Karpas-422 (cell line): ENCODE results near the gene SERPINI1. TPM values are rescaled to one million over a fixed set of nuclear protein-coding genes. Genes with fewer than 3 reads are reported as not detected.
"Not testable (repeated sequence)": the region's sequence is repeated elsewhere in the genome, so short reads cannot be mapped to it uniquely, and the experiment has no call there.

Source experiments
- DNase-seq: peaks from one replicate; pipeline ENCODE4 v3.0.0-alpha.2; 2015
- H2AFZ ChIP-seq: fragments of 200-600 bp; sonication (generic); 2 replicates; pipeline ENCODE4 v1.6.1; 2014; ENCODE audit warnings: antibody characterized with exemption, low read length, mixed read lengths
- H3K27ac ChIP-seq: fragments of 200-600 bp; sonication (generic); 2 replicates; pipeline ENCODE4 v1.5.1; 2014; ENCODE audit warnings: mild to moderate bottlenecking, low read length, moderate library complexity
- H3K27me3 ChIP-seq: fragments of 200-600 bp; sonication (generic); 2 replicates; pipeline ENCODE4 v1.6.1; 2014; ENCODE audit warnings: low read length, mixed read lengths
- H3K36me3 ChIP-seq: fragments of 200-600 bp; sonication (generic); 2 replicates; pipeline ENCODE4 v1.6.1; 2014; ENCODE audit warnings: low read length, mixed read lengths; ENCODE audit not compliant: insufficient read depth
- H3K4me1 ChIP-seq: fragments of 200-600 bp; sonication (generic); 2 replicates; pipeline ENCODE4 v1.6.1; 2014; ENCODE audit warnings: mild to moderate bottlenecking, low read length, mixed read lengths
- H3K4me2 ChIP-seq: fragments of 200-600 bp; sonication (generic); 2 replicates; pipeline ENCODE4 v1.6.1; 2014; ENCODE audit warnings: low read length, low read depth, mild to moderate bottlenecking; ENCODE audit not compliant: poor library complexity, severe bottlenecking
- H3K4me3 ChIP-seq: fragments of 200-600 bp; sonication (generic); 2 replicates; pipeline ENCODE4 v1.5.1; 2014; ENCODE audit warnings: mild to moderate bottlenecking, antibody characterized with exemption, low read length, mixed read lengths
- H3K79me2 ChIP-seq: fragments of 200-600 bp; sonication (generic); 2 replicates; pipeline ENCODE4 v1.6.1; 2014; ENCODE audit warnings: mild to moderate bottlenecking, low read length, mixed read lengths
- H3K9ac ChIP-seq: fragments of 200-600 bp; sonication (generic); 2 replicates; pipeline ENCODE4 v1.6.0; 2014; ENCODE audit warnings: low read length
- H3K9me2 ChIP-seq: fragments of 200-600 bp; sonication (generic), shearing (Covaris generic); replicated peaks from 2 replicates; pipeline ENCODE4 v1.6.0; 2014; ENCODE audit warnings: mild to moderate bottlenecking, low read length, moderate library complexity; ENCODE audit not compliant: insufficient read depth
- H3K9me3 ChIP-seq: fragments of 300-700, 200-600 bp; sonication (generic); 2 replicates; pipeline ENCODE4 v1.6.1; 2014; ENCODE audit warnings: low read length, mixed read lengths
- H4K20me1 ChIP-seq: fragments of 200-600 bp; sonication (generic); 2 replicates; pipeline ENCODE4 v1.6.1; 2014; ENCODE audit warnings: mild to moderate bottlenecking, antibody characterized with exemption, low read length, low read depth; ENCODE audit not compliant: insufficient read depth
- total RNA-seq: library from RNA; depleted of rRNA; stranded (reverse); fragments of >200 nt; shearing (Covaris generic); gene quantifications from 2 replicates; pipeline ENCODE4 v1.2.3, GENCODE V29; 2014; ENCODE audit warnings: low replicate concordance

Gene SERPINI1
- total RNA-seq, 1 experiment from 2014 or later = not detected

- DNase-seq = no peak
- no peak overlapping the region for H3K9ac ChIP-seq
- H3K4me2 ChIP-seq = no peak overlapping the region
- no peaks in the 10 kb centered on the region for H3K9me2 ChIP-seq
- H3K27ac ChIP-seq = no peak overlapping the region
- no peaks in the 10 kb centered on the region for H4K20me1 ChIP-seq
- no peaks in the 10 kb centered on the region for H3K27me3 ChIP-seq
- no peak overlapping the region for H2AFZ ChIP-seq
- H3K4me3 ChIP-seq = no peak overlapping the region
- no peaks in the 10 kb centered on the region for H3K36me3 ChIP-seq
- H3K79me2 ChIP-seq = no peaks in the 10 kb centered on the region
- H3K9me3 ChIP-seq = no peaks in the 10 kb centered on the region
- no peaks in the 10 kb centered on the region for H3K4me1 ChIP-seq
Observed at GRCh38 chr3:167813169-167814123, 77.9 kb downstream of the SERPINI1 start.

- Histone ChIP-seq H3K4me1 (no peaks in the 10 kb centered on the region), H3K9me2 (no peaks in the 10 kb centered on the region), H3K27me3 (no peaks in the 10 kb centered on the region), H3K27ac (no peak overlapping the region), H3K4me2 (no peak overlapping the region), H3K9ac (no peak overlapping the region), H4K20me1 (no peaks in the 10 kb centered on the region), H2AFZ (no peak overlapping the region), H3K9me3 (no peaks in the 10 kb centered on the region), H3K4me3 (no peak overlapping the region), H3K79me2 (no peaks in the 10 kb centered on the region), H3K36me3 (no peaks in the 10 kb centered on the region)
- DNase-seq = no peak
Observed at GRCh38 chr3:167814441-167814951, 79.0 kb downstream of the SERPINI1 start.

DNA sequence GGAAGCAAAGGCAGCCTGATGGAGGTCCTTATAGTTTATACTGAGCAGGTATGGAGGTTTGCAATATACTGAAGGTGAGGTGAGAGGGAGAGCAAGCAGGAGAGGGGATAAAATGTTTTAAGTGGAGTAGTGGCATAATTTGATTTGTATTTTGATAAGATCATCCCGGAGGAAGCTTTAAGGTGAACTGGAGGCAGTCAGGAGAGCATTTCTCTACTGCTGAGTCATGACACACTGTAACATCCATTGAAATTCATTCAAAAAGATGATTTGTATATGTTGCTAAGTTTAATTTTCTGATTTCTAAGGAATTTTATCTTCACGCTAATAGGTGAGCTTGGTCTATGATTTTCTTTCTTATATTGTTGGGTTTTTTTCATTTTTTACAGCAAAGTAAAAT lies 81.4 kb downstream of the SERPINI1 start:
- no peaks in the 10 kb centered on the region for H4K20me1 ChIP-seq
- no peaks in the 10 kb centered on the region for H3K27me3 ChIP-seq
- H3K4me1 ChIP-seq = no peaks in the 10 kb centered on the region
- no peak overlapping the region for H3K9ac ChIP-seq
- H3K4me2 ChIP-seq = no peak overlapping the region
- H3K36me3 ChIP-seq = no peaks in the 10 kb centered on the region
- no peaks in the 10 kb centered on the region for H3K9me2 ChIP-seq
- no peak overlapping the region for H3K4me3 ChIP-seq
- H3K9me3 ChIP-seq = no peaks in the 10 kb centered on the region
- no peak overlapping the region for H2AFZ ChIP-seq
- H3K79me2 ChIP-seq = no peaks in the 10 kb centered on the region
- DNase-seq = no peak
- H3K27ac ChIP-seq = no peak overlapping the region

DNA sequence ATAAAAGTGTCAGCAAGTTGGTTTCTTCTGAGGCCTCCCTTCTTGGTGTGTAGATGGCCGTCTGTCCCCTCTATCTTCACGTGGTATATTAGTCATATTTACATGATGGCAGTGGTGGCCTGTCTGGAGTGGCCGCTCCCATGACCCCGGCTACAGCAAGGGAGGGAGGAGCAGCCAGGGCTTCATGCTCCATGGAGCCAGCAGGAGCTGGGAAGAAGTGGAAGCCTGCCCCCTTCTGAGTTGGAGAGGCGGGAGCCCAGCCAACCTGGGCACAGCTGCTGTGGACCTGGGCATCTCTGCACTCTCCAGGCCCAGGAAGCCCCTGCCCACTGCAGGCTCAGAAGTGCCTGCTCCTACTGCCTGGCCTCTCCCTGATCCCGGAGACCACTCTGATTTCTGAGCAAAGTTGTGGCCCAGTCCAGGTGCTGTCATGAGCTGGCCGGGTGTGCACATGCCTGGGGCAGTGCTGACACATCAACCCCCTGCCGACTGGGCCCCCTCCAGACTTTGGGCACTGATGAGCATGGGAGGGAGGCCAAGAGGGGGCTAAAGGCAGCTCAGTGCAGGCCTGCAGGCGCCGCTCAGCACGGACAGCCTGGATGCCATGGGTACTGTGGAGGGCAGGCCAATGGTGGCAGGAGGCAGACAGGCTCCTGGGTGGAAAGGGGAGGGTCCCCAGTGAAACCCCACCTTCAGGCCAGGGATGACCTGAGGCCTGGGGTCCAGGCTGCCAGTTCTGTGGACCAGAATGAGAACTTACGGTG lies 84.8 kb downstream of the SERPINI1 start:
- no peaks in the 10 kb centered on the region for H3K4me1 ChIP-seq
- H3K36me3 ChIP-seq = no peaks in the 10 kb centered on the region
- H3K9me3 ChIP-seq = no peaks in the 10 kb centered on the region
- H2AFZ ChIP-seq = no peak overlapping the region
- no peaks in the 10 kb centered on the region for H3K27me3 ChIP-seq
- H4K20me1 ChIP-seq = no peaks in the 10 kb centered on the region
- no peak overlapping the region for H3K27ac ChIP-seq
- DNase-seq = no peak
- no peak overlapping the region for H3K4me2 ChIP-seq
- no peaks in the 10 kb centered on the region for H3K79me2 ChIP-seq
- H3K9me2 ChIP-seq = no peaks in the 10 kb centered on the region
- H3K4me3 ChIP-seq = no peak overlapping the region
- no peak overlapping the region for H3K9ac ChIP-seq

DNA sequence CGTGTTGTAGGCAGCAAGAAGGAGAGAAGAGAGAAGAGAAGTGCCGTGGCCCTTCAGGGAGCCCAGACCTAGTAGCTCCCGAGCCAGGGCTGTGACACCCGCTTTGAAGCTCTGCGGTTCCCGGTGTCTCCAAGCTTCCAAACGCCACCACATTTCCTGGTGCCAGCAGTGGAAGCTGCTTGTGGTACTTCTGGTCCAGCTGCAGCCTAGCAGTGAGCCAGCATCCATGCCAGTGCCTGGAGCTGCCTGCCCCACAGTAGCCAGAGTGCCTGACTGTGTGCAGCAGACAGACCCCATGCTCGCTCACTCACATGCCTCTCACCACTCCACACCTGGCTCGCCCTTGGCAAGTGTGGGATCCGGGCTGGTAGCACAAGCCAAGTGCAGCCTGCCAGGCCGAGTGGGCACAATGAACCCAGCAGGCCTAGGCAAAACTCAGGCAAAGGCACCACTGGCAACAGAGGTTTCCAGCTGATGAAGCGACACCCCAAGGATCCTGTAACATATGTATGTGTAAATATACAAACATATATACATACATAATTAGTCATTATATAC lies 85.8 kb downstream of the SERPINI1 start:
- Histone ChIP-seq H3K9me3 (no peaks in the 10 kb centered on the region), H3K27me3 (no peaks in the 10 kb centered on the region), H3K79me2 (no peaks in the 10 kb centered on the region), H3K36me3 (no peaks in the 10 kb centered on the region), H3K4me3 (no peak overlapping the region), H2AFZ (no peak overlapping the region), H3K4me1 (no peaks in the 10 kb centered on the region), H3K9me2 (no peaks in the 10 kb centered on the region), H3K4me2 (no peak overlapping the region), H3K9ac (no peak overlapping the region), H4K20me1 (no peaks in the 10 kb centered on the region), H3K27ac (no peak overlapping the region)
- no peak for DNase-seq

DNA sequence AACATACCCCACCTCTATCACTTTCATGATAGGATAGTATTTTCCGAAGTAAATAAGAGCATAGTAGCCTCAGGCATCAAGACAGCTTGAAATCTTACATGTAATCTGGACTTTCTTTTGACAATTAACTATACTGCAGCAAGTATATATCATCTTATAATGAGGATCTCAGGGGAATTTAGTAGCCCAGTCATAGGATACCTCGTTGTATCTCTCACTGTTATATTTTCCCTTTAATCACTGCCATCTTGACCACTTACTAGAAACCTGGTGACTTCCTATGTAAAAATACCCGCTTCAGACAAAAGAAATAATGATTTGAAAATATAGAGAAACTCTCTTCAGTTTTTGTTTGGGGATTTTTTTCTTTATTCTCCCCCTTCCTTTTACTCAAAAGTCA lies 88.2 kb downstream of the SERPINI1 start:
- H3K9ac ChIP-seq = no peak overlapping the region
- no peak overlapping the region for H3K4me3 ChIP-seq
- no peaks in the 10 kb centered on the region for H3K36me3 ChIP-seq
- H4K20me1 ChIP-seq = no peaks in the 10 kb centered on the region
- no peaks in the 10 kb centered on the region for H3K4me1 ChIP-seq
- no peak overlapping the region for H3K4me2 ChIP-seq
- DNase-seq = no peak
- no peak overlapping the region for H3K27ac ChIP-seq
- H3K9me2 ChIP-seq = no peaks in the 10 kb centered on the region
- H3K79me2 ChIP-seq = no peaks in the 10 kb centered on the region
- H3K9me3 ChIP-seq = no peaks in the 10 kb centered on the region
- H3K27me3 ChIP-seq = no peaks in the 10 kb centered on the region
- no peak overlapping the region for H2AFZ ChIP-seq

DNA sequence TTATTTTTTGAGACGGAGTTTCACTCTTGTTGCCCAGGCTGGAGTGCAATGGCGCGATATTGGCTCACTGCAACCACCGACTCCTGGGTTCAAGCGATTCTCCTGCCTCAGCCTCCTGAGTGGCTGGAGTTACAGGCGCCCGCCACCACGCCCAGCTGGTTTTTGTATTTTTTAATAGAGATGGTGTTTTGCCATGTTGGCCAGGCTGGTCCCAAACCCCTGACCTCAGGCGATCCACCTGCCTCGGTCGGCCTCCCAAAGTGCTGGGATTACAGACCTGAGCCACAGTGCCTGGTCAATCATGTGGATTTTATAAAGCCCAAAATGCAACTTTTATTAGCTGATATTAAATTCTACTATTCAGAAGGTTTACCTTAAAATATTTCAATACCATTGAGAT lies 92.1 kb downstream of the SERPINI1 start:
- not testable (repeated sequence) for H3K27me3 ChIP-seq, DNase-seq

DNA sequence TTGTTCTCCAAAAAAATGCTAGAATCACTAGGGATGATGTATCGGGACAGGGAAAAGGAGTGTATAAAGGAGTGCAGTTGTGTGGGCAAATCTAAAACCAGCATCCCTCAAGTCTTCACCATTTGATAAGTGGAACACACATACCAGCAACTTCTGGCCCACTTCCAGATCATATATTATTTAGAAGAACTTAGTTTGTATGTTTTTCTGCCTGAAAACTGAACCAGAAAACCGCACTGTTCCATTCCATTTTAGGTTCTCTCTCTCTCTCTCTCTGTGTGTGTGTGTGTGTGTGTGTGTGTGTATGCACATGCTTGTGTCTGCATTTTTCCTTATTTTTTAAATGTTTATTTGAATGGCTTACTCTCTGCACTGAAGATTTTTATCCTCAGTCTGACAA lies 93.5 kb downstream of the SERPINI1 start:
- H4K20me1 ChIP-seq = no peaks in the 10 kb centered on the region
- no peaks in the 10 kb centered on the region for H3K9me2 ChIP-seq
- no peaks in the 10 kb centered on the region for H3K36me3 ChIP-seq
- H3K9ac ChIP-seq = no peak overlapping the region
- H3K4me1 ChIP-seq = no peaks in the 10 kb centered on the region
- no peak overlapping the region for H3K4me3 ChIP-seq
- no peaks in the 10 kb centered on the region for H3K79me2 ChIP-seq
- H3K4me2 ChIP-seq = no peak overlapping the region
- H3K27me3 ChIP-seq = no peaks in the 10 kb centered on the region
- no peak overlapping the region for H3K27ac ChIP-seq
- H2AFZ ChIP-seq = no peak overlapping the region
- H3K9me3 ChIP-seq = no peaks in the 10 kb centered on the region
- DNase-seq = no peak

More for the DNA sequence above, 92.1 kb downstream of the SERPINI1 start:
- not testable (repeated sequence) for H3K79me2 ChIP-seq, H3K9ac ChIP-seq, H3K36me3 ChIP-seq, H2AFZ ChIP-seq, H3K4me3 ChIP-seq, H3K27ac ChIP-seq, H3K9me2 ChIP-seq, H3K9me3 ChIP-seq, H3K4me1 ChIP-seq, H3K4me2 ChIP-seq, H4K20me1 ChIP-seq
